Measurements from ENCODE around the gene NR1H3. TPM values are rescaled to one million over a fixed set of nuclear protein-coding genes. Genes with fewer than 3 reads are reported as not detected.

NR1H3 gene
- total RNA-seq, 1 experiment from 2014 or later = 26.3 TPM

DNA sequence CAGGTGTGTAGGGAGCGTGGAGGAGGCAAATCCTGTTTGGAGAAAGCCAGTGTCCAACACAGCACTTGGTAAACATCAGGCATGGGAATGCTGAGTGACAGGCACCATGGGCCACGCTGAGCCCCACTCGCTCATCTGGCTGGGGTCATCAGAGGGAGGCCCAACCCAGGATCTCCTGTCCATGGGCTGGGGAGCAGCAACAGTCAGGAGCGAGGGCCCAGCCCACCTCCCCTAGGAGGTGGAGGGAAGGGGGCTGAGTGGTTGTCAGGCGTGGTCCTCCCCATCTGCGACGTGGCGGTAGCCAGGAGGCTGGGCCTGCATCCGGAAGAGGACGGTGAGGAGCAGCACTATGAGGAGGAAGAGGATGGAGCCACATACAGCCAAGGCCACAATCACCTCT, 17.9 kb upstream of the NR1H3 start:
- Histone ChIP-seq H4K5ac (ENCODE audit: insufficient read length, low read depth, low read length) (no peak overlapping the region), H4K8ac (replicated peaks; ENCODE audit: insufficient read length, low read depth, low read length) (no peak overlapping the region), H3K27ac (ENCODE audit: insufficient read length, low read depth, low read length) (no peak overlapping the region), H3K27me3 (ENCODE audit: insufficient read depth, low read length) (no peaks in the 10 kb centered on the region), H4K20me1 (ENCODE audit: control insufficient read depth, insufficient read depth, insufficient read length) (no peaks in the 10 kb centered on the region), H3K9ac (ENCODE audit: extremely low read depth, insufficient read length, low read length) (no peak overlapping the region), H3T11ph (ENCODE audit: low read length) (no peak overlapping the region), H3K4ac (ENCODE audit: low read depth, low read length) (no peak overlapping the region), H3K79me2 (ENCODE audit: insufficient read depth, low read length) (no peaks in the 10 kb centered on the region), H2BK15ac (ENCODE audit: low read depth, low read length) (no peak overlapping the region), H3K18ac (ENCODE audit: insufficient read length, low read depth, low read length) (no peak overlapping the region), H3K14ac (ENCODE audit: insufficient read depth, low read length) (no peak overlapping the region), H3K79me1 (ENCODE audit: insufficient read depth, low read depth, low read length, poor library complexity, severe bottlenecking) (no peaks in the 10 kb centered on the region), H2BK120ac (ENCODE audit: low read depth, low read length, poor library complexity, severe bottlenecking) (no peak overlapping the region), H3K9me3 (ENCODE audit: control insufficient read depth, low read depth, low read length) (no peaks in the 10 kb centered on the region), H2BK20ac (ENCODE audit: low read depth, low read length, poor library complexity, severe bottlenecking) (no peak overlapping the region), H3K56ac (ENCODE audit: insufficient read length, low read depth, low read length) (no peak overlapping the region), H2AK5ac (ENCODE audit: insufficient read length, low read length) (no peak overlapping the region), H2AFZ (ENCODE audit: low read length) (no peak overlapping the region), H3K4me2 (ENCODE audit: insufficient read depth, insufficient read length, low read length) (no peak overlapping the region), H2BK5ac (ENCODE audit: insufficient read length, low read length) (no peak overlapping the region), H3K4me1 (ENCODE audit: insufficient read depth, low read length) (no peaks in the 10 kb centered on the region), H3K23me2 (ENCODE audit: insufficient read length, low read depth, low read length, poor library complexity, severe bottlenecking) (no peaks in the 10 kb centered on the region), H4K91ac (ENCODE audit: insufficient read length, low read depth, low read length) (no peak overlapping the region), H2BK12ac (ENCODE audit: insufficient read length, low read depth, low read length) (no peak overlapping the region), H3K23ac (ENCODE audit: insufficient read length, low read depth, low read length) (no peak overlapping the region)
- Mint-ChIP-seq H3K27me3 (ENCODE audit: low read depth) (no peaks in the 10 kb centered on the region), H3K4me3 (no peak overlapping the region), H3K27ac (no peak overlapping the region), H3K4me1 (peaks cover 0 to 6% of the 10 kb centered on the region in 2 experiments; a peak in 3 of 4 replicates), H3K9me3 (no peaks in the 10 kb centered on the region), H3K36me3 (ENCODE audit: insufficient read depth in 1 of 3, low read depth in 3 of 3) (peaks cover 6 to 85% (median 81%) of the 10 kb centered on the region in 3 experiments; a peak in 6 of 7 replicates)
- no CpG with 5 or more reads among the region's 10 CpGs for WGBS (ENCODE audit: extremely low coverage, insufficient read length, low lambda C conversion rate)
- DNase-seq = no peak
- TF ChIP-seq, protein P1, sequence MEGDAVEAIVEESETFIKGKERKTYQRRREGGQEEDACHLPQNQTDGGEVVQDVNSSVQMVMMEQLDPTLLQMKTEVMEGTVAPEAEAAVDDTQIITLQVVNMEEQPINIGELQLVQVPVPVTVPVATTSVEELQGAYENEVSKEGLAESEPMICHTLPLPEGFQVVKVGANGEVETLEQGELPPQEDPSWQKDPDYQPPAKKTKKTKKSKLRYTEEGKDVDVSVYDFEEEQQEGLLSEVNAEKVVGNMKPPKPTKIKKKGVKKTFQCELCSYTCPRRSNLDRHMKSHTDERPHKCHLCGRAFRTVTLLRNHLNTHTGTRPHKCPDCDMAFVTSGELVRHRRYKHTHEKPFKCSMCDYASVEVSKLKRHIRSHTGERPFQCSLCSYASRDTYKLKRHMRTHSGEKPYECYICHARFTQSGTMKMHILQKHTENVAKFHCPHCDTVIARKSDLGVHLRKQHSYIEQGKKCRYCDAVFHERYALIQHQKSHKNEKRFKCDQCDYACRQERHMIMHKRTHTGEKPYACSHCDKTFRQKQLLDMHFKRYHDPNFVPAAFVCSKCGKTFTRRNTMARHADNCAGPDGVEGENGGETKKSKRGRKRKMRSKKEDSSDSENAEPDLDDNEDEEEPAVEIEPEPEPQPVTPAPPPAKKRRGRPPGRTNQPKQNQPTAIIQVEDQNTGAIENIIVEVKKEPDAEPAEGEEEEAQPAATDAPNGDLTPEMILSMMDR (conservative IDR thresholded peaks at IDR 0.05) = no peak

All from H9 (cell line).